Lung microvascular endothelial cell (primary cell): ENCODE results near the gene WNT8A. TPM values are rescaled to one million over a fixed set of nuclear protein-coding genes. Genes with fewer than 3 reads are reported as not detected.
A peak's percentile ranks its signal among the peaks of the same experiment; 100 is the strongest.
"Not testable (repeated sequence)": the region's sequence is repeated elsewhere in the genome, so short reads cannot be mapped to it uniquely, and the experiment has no call there.

ENCODE experiments used
- DNase-seq, 2 donors: peaks; one replicate each; pipeline versions ENCODE4 v3.0.0 to v3.0.0-alpha.2; 2010; ENCODE audit warnings: low read depth in 2 of 2
- total RNA-seq: library from RNA; depleted of rRNA; stranded (reverse); fragments of >200 nt; gene quantifications from 2 replicates; pipeline ENCODE4 v1.2.1, GENCODE V29; 2014

Gene WNT8A, protein sequence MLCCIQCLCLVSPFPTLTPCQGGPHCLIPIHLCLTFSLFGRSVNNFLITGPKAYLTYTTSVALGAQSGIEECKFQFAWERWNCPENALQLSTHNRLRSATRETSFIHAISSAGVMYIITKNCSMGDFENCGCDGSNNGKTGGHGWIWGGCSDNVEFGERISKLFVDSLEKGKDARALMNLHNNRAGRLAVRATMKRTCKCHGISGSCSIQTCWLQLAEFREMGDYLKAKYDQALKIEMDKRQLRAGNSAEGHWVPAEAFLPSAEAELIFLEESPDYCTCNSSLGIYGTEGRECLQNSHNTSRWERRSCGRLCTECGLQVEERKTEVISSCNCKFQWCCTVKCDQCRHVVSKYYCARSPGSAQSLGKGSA
- total RNA-seq, result not detected in 2 replicates

DNA sequence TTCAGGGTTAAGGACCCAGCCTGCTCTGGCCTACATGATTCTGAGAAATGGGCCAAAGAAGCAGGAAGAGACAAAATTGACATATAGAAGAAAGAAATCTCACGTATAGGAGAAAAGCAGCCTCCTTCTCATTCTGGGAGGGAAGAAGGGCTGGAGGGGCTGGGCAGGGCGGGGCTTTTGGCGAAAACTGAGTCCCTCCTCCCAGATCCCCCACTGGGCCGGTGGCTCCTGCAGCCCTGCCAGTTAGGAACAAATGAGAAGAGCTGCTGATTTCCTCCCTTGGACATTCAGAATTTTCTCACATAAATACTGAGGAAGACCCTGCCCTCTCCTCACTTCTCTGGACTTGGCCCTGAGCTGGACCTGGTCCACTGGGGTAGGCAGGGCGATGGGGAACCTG, at the start of gene WNT8A:
Gene WNT8A (plus strand): TSS at position 332 of the 400 bp plus-strand sequence. CDS start 95 bp downstream, outside the sequence.
- DNase-seq, result no peak

DNA sequence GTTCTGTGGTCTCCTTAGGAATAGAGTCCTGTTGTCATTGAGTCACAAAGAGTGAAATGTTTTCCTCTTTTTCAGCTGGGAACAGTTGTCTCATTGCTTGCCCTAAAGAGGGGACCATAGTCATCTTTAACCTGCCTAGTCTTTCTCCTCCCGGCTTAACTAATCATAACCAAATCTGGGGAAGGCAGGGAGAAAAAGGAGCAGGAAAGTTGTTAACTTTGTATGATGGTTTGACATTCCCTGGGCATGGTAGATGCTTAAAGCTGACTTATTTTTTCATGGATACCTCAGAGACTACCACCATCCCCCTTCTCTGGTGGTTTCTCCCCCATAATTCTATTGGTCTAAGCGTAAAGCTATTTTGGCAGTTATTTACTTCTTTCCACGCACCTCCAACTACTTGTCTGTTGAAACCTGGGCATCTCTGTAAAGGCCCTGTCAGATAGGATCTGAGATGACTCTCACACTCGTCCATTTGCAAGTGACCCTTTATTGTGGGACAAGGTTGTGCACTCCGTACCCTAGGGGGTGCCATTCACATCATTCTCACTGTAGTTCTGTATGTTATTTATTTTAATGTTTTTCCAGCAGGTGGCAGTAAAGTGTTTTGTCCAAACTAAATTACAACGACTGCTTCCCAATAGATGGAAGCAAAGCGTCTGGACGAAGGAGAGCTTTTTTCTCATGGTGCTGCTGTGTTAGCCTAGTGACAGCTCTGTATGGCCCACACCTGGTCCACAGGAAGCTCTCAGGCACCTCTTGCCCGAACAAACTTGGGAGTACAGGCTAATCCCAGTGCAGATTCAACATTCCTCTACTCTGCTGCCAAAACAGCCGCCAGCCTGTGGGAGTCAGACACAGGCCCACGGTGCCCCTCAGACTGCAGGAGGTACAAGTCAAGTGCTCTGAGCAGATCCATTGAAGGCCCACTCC, 48.0 kb upstream of the WNT8A start:
- peak; percentile 92 to 93 for DNase-seq

DNA sequence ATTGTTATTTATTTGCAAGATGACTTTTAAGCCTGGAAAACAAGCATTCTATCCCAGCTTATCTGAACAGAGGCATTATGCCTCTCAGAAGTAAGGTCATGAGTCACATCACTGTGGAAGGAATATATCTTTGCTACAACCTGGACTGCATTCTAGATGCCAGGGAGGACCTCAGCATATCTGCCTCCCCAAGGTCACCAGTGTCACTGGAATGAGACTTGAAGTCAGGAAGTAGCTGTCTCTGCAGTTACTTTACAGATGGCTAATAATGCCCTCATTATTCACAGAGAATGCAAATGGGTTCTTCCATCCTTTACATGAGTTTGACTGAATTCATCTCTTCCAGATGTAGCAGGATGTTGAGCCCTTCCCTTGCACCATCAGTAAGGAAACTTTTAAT, 46.6 kb upstream of the WNT8A start:
- DNase-seq, result no peak

DNA sequence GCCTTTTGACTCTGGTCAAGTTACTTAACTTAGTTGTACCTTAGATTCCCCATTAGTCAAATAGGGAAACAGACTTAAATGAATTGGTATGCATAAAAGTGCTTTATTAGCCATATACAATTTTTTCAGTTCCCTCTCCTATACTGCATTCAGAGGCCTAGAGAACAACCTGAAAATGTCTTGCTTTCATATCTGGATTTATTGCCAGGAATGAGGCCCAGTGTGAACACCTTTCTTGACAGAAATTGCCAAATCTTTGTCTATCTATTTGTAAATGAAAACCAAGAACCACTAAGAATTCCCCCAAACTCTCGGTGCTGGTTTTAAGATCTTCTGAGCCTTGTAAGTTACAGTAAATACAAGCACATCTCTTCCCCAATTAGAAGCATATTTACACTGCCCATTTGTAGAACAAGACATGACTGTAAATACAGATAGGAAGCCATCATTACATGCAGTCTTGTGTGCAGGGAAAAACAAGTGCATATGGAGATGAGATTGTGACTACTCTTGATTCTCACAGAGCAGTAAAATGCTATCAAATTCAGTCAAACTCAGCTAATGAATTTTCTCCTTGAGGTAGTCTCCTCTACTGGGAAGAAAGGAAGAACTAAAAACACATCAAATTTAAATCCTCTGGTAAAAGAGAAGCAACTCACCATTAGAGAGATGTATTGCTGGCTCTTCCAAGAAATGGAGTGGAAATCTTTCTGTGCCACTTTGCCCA, 45.8 kb upstream of the WNT8A start:
- DNase-seq, result no peak

DNA sequence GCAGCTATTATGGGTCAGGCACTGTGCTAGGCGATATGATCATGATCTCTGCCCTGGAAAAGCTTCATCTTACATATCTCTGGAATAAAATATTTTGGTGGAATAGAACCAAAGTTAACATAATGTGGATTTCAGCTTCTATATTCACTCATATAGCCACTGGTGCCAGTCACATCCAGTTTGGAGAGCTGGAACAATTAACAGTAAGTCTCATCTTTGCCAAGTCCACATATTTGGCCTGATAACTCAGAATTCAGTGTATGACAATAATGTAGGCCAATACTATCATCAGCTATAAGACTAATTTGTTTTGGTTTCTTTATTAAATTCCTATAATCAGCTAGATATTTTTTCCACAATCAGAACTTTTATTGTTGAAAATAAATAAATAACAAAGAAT, 45.0 kb upstream of the WNT8A start:
- DNase-seq, result no peak

DNA sequence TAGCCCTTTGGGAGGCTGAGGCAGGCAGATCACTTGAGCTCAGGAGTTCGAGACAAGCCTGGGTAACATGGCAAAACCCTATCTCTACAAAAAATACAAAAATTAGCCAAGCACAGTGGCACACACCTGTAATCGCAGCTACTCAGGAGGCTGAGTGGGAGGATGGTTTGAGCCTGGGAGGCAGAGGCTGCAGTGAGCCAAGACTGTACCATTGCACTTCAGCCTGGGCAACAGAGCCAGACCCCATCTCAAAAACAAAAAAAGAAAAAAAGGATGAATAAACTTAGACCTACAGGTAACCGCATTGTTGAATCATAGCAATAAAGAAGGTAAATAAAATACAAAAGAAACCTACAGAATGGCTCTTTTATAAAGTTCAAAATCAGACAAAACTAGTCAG, 38.5 kb upstream of the WNT8A start:
- not testable (repeated sequence) for DNase-seq

DNA sequence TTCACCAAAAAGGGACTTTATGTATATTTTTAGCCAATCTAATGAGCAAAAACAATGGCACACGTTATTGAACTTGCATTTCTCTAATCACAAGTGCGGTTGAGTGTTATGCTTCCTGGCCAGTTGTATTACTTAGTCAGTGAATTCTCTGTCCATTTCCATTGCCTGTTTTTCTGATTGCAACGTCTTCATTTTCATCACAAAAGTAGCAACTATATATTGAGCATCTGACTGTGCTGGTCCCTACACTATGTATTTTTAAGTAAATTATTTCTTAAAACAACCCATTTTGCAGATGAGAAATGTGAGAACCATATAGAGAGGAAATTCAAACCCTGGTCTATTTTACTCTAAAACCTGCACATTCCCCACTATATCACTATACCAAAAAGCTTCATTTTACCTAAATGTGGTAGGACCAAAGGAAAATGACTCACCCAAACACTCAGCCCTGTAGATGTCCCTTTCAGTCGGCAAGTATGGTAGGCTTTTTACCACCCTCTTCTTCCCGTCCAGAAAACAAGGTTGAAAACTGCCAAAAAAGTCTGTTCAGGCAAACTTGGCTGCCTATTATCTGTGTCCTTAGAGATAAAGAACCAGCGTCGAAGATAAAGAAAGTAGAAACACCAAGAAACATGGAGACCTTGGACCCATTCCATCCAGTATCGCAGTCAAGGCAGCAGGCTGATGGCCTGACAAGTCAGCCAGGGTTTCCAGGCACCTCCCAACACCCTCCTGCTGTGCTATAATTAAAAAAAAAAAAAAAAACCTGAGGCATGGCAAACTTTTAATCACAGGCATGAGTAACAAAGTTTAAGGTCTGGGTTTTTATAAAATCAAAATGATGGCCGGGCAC, 32.2 kb upstream of the WNT8A start:
- no peak for DNase-seq

DNA sequence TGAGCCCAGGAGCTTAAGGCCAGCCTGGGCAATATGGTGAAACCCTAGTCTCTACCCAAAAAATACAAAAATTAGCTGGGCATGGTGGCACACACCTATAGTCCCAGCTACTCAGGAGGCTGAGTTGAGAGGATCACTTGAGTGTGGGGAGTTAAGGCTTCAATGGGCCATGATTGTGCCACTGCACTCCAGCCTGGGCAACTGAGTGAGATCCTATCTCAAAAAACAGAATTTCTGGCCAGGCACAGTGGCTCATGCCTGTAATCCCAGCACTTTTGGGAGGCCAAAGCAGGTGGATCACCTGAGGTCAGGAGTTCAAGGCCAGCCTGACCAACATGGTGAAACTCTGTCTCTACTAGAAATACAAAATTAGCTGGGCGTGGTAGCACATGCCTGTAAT, 31.1 kb upstream of the WNT8A start:
- DNase-seq, result not testable (repeated sequence)

DNA sequence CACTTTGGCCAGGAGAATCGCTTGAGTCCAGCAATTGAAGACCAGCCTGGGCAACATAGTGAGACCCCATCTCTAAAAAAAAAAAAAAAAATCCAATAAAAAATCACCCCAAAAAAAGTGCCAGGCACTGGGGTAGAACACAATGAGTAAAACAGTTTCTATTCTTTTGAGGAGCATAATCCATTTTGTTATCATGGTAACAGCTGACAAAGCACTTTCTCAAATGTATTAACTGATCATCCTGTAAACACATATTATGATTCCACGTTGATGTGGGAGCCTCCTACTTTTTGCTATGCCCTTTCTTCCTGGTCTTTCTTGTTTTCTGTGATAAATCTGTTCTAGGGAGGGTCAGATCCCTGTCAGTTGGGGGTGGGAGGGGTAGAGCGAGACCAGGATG, 30.3 kb upstream of the WNT8A start:
- DNase-seq, result no peak

DNA sequence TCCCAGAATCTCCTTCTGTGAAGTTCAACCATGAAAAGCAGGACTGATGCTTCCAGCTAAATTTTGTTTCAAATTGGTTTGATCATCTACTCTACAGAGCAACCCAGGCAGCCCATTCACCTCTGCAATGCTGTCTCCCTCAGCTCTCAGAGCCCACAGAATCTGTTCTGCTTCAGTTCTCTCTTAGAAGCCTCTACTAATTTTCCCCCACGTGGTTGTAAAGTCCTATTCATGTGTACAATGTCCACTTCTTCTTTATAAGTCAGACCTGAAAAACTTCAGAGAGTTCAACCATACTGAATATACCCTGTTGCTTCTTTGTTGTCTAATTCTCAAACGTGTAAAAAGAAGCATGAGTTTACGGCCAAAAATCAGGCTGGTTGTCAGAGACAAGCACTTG, 29.6 kb upstream of the WNT8A start:
- no peak for DNase-seq

DNA sequence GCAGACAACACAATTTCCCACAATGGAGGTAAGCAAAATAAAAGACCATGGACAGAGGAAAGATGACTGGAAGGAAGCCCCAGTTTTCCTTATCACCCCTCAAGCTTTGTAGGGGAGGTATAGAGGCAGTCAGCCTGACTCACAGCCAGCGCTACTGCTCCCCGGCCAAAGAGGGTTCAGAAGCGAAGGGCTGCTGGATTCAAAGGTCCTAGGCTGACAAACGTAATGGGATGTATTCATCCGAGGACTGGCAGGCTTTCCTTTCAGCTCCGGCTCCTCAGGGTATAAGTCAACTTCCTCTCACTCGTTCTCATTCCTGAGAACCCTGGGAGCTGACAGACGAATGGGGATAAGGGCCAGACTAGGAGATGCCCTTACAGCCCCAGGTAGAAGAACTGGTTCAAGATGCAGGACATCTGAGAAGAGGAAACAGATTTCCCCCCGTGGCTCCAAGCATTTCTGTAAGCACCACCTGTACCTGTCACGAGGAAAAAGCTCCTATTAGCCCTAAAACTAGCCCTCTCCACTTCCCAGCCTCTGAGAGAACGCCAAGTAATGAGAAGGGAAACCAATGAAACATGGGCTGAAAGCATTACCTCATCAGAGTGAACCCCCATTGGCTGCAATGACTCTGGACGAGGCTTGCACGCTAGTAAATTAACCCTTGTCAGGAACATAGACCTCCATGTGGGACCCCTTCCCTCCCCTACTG, 28.8 kb upstream of the WNT8A start:
- DNase-seq, result peak in 1 of 2 donors; percentile 18

DNA sequence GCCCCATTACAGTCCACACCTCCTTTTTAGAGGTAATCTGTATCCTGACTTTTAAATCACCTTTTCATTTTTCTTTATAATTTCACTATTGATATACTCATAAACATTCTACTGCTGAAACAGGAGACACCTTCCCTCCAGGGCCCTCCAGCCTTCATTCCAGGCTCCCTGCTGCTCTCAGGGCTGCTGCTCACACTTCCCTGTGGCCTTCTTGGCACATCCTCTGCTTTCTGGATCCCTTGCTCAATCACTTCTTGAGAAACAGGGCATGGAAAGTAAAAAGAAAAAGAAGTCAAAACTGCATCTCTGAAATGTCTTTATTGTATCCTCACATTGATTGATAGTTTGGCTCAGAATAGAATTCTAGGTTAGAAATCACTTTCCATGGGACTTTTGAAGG, 19.3 kb upstream of the WNT8A start:
- no peak for DNase-seq

DNA sequence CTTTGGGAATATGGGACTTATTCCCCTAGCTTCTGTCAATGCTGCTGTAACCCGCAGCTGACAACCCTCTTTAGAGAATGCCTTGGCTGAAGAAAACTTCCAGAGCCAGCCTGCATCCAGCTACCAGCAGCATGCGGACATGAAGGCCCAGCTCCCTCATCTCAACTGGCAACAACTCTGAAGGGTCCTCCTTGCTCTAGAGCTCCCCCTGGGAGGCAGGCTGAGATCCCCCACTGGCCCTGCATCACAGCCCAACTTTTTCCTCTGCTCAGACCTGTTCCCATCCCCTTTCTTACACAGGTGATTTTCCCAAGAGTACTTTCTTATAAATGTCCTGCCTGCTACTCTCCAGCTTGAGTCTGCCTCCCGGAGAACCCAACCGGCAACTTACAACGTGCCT, 18.7 kb upstream of the WNT8A start:
- DNase-seq, result no peak

DNA sequence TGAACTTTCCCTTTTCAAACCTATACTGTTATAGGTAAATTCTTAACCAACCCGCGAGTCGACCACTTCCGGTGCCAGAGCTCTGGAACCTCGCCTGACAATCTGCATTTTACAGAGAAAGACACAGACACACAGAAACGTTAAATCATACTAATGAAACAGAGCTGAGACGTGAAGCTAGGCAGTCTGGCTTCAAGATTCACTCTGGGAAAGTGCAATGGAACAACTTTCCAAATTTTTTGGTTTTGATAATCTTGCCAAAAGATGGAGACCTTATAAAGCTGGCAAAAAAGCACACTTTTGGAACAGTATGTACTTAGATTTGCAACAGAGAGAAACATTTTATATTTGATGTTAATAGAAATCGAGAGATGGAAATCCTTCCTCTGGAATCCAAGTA, 15.9 kb upstream of the WNT8A start:
- no peak for DNase-seq

DNA sequence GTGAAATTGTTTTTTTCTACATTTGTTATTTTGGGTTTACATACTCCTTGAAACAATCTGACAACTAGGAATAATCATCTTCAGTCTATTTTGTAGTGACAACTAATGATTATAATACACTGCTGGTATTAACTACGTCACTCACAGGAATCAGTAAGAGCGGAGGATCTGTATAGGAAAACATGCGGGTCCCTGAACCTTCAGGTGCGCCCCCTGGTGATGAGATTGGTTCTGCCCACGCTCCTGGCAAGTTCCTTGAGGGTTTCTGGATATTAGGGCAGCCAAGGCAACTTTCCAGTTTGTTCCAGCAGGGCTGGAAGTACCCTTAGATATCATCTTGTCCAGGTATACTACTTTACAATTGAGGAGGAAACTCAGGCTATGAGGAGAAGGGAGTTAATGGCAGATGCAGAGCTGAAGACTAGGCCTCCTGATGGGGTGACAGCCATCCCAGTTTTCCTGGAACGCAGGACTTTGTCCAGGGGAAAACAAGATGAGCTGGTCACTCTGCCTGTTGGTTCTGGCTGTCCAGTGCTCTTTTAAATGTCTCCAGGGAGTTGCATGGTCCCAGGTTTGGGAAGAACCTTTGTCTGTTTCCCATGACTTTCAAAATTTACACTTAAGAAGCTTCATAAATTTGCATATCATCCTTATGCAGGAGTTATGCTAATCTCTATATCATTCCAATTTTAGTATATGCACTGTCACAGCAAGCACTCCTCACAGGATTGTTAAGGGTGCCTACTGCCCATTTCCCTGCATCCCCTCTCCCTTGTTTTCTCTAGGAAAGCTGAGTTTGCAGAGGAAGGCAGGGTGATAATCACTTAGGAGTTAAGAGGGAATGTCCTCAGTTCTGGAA, 14.9 kb upstream of the WNT8A start:
- peak; percentile 81 to 85 for DNase-seq

DNA sequence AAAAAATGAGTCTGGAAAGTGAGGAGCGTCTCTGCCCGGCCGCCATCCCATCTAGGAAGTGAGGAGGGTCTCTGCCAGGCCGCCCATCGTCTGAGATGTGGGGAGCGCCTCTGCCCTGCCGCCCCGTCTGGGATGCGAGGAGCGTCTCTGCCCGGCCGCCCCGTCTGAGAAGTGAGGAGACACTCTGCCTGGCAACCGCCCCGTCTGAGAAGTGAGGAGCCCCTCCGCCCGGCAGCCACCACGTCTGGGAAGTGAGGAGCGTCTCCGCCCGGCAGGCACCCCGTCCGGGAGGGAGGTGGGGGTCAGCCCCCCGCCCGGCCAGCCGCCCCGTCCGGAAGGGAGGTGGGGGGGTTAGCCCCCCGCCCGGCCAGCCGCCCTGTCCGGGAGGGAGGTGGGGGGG, 13.8 kb upstream of the WNT8A start:
- not testable (repeated sequence) for DNase-seq

DNA sequence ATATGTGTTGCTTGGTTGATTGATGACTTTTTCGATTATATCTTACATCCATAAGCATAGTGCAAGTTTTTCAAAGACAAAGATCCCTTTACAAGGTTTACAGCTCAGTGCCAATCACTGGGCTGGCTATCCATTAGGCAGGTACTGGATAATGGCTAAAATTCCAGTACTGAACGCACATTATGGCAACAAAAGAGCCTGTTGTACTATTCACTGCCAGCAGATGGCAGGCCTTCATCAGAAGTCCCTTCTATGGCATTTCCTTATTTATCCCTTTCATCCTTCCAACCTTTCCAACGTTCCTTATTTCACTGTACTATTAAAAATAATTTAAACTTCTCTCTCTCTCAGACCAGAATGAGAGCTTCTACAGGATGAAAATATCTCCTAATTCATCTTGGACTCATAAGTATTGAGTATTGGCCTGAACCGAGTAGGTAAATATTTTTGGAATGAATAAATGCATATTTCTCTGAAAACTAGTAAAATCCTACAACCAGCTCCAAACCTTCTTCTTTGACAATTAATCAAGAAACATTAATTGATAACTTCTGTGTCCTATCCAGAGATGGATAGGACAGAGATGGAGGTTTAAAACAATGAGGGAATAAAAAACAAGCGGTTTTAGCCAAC, 6.7 kb upstream of the WNT8A start:
- DNase-seq, result peak; percentile 74 to 80

DNA sequence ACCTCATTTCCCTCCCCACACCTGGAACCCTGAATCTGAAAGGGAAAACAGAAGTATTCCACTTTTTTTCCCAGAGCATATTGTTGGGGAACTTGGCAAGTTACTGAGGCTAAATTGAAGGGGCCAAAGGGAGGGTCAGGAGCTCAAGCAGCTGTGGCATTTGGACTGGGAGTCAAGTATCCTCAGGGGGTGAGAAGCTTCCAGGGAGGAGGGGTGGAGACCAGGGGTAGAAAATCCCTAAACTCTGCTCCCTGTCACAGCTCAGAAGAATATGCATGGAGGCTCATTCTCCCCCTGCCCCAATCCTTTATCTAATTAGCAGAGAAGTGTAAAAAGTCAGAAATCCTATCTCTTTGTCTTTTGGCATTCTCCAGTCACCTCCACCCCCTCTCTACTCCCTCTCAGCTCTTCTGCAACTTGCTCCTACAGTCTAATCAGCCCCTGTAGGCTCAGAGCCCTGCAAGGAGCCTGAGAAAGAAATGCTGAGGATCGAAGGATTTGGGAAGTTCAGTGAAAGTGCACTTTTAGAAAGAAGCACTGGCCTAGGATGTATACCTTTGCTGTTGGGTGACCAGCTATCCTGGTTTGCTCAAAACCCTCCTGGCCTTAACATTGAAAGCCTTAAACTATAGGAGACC, 5.7 kb upstream of the WNT8A start:
- DNase-seq, result no peak
